Mucosa of stomach (tissue), 1 donor: ENCODE results near the gene CCDC78.
A peak's percentile ranks its signal among the peaks of the same experiment; 100 is the strongest.

Experiments used
- H3K27me3 ChIP-seq: one replicate; pipeline ENCODE4 v1.7.0; 2013; ENCODE audit warnings: mild to moderate bottlenecking, low read length; ENCODE audit not compliant: control insufficient read depth, insufficient read depth
- H3K36me3 ChIP-seq: one replicate; pipeline ENCODE4 v1.7.0; 2013; ENCODE audit warnings: low read length; ENCODE audit not compliant: control insufficient read depth, insufficient read depth
- H3K4me1 ChIP-seq: one replicate; pipeline ENCODE4 v1.7.0; 2013; ENCODE audit warnings: mild to moderate bottlenecking, low read length; ENCODE audit not compliant: control insufficient read depth, insufficient read depth
- H3K4me3 ChIP-seq: one replicate; pipeline ENCODE4 v1.7.0; 2013; ENCODE audit warnings: low read length
- H3K9ac ChIP-seq: one replicate; pipeline ENCODE4 v1.7.0; 2013; ENCODE audit warnings: mild to moderate bottlenecking, low read length, moderate library complexity
- H3K9me3 ChIP-seq: one replicate; pipeline ENCODE4 v1.7.0; 2013; ENCODE audit warnings: mild to moderate bottlenecking, low read length, moderate library complexity; ENCODE audit not compliant: control insufficient read depth
- donor health status: Pancreatic carcinoma.

The CCDC78 gene

GRCh38 chr16:684961-685696 lies 41.1 kb downstream of the CCDC78 start:
- peaks cover 15% of the 10 kb centered on the region for H3K36me3 ChIP-seq
- H3K4me3 ChIP-seq, result no peak overlapping the region
- H3K27me3 ChIP-seq, result no peaks in the 10 kb centered on the region
- peaks cover 45% of the 10 kb centered on the region for H3K4me1 ChIP-seq
- no peaks in the 10 kb centered on the region for H3K9me3 ChIP-seq
- H3K9ac ChIP-seq, result no peak overlapping the region

- Histone ChIP-seq H3K27me3 (no peaks in the 10 kb centered on the region), H3K4me1 (peaks cover 41% of the 10 kb centered on the region), H3K9ac (peak within 1 kb of the TSS; percentile 61), H3K4me3 (peak within 1 kb of the TSS; percentile 19), H3K36me3 (peaks cover 15% of the 10 kb centered on the region), H3K9me3 (no peaks in the 10 kb centered on the region)
Measured at GRCh38 chr16:684071-684794, 42.0 kb downstream of the CCDC78 start, which contains the start of gene JMJD8. Gene JMJD8, minus strand, starts transcription at chr16:684334. Its CDS starts 15 bp downstream, at chr16:684319.

GRCh38 chr16:683396-684070 lies 42.7 kb downstream of the CCDC78 start:
- Histone ChIP-seq H3K4me3 (peak overlapping the region; percentile 19), H3K4me1 (peaks cover 40% of the 10 kb centered on the region), H3K27me3 (no peaks in the 10 kb centered on the region), H3K9me3 (no peaks in the 10 kb centered on the region), H3K36me3 (peaks cover 15% of the 10 kb centered on the region), H3K9ac (peak overlapping the region; percentile 61)

DNA sequence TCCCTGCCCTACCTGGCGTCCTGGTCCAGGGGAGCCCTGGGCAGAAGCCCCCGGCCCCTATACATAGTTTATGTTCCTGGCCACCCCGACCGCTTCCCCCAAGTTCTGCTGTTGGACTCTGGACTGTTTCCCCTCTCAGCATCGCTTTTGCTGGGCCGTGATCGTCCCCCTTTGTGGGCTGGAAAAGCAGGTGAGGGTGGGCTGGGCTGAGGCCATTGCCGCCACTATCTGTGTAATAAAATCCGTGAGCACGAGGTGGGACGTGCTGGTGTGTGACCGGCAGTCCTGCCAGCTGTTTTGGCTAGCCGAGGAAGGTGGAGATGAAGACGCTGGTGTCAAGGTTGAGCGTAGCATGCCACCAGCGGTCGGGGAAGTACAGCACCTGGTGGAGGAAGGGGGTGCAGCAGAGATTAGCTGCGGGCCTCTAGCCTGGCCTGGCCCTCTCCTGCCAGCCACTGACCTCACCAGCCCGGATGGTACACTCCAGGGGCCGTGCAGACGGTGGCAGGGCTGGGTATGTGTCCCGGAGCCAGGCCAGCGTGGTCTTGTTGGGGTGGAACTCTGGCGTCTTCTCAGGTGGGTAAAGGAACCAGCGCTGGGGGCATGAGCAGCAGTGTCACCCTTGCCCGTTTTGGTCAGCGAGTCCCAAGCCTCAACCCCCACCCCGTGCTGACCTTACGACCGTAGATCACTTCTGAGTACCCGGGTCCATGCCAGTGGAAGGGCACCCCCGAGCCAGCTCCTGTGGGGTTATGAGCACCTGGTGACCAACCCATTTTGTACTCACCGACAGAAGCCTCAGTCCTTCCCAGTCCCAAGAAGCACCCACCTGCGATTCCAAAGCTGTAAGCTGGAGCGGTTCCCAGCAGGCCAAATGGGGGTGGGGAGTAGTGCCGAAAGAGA lies 43.5 kb downstream of the CCDC78 start:
- Histone ChIP-seq H3K4me3 (no peak overlapping the region), H3K4me1 (peaks cover 40% of the 10 kb centered on the region)

GRCh38 chr16:681746-682427 lies 44.4 kb downstream of the CCDC78 start:
- peaks cover 15% of the 10 kb centered on the region for H3K36me3 ChIP-seq
- H3K4me3 ChIP-seq, result no peak overlapping the region
- no peaks in the 10 kb centered on the region for H3K9me3 ChIP-seq
- no peaks in the 10 kb centered on the region for H3K27me3 ChIP-seq
- no peak overlapping the region for H3K9ac ChIP-seq
- H3K4me1 ChIP-seq, result peaks cover 48% of the 10 kb centered on the region

More for the DNA sequence above, 43.5 kb downstream of the CCDC78 start:
- no peaks in the 10 kb centered on the region for H3K27me3 ChIP-seq
- no peaks in the 10 kb centered on the region for H3K9me3 ChIP-seq
- H3K9ac ChIP-seq, result peak overlapping the region; percentile 61
- H3K36me3 ChIP-seq, result peaks cover 15% of the 10 kb centered on the region

DNA sequence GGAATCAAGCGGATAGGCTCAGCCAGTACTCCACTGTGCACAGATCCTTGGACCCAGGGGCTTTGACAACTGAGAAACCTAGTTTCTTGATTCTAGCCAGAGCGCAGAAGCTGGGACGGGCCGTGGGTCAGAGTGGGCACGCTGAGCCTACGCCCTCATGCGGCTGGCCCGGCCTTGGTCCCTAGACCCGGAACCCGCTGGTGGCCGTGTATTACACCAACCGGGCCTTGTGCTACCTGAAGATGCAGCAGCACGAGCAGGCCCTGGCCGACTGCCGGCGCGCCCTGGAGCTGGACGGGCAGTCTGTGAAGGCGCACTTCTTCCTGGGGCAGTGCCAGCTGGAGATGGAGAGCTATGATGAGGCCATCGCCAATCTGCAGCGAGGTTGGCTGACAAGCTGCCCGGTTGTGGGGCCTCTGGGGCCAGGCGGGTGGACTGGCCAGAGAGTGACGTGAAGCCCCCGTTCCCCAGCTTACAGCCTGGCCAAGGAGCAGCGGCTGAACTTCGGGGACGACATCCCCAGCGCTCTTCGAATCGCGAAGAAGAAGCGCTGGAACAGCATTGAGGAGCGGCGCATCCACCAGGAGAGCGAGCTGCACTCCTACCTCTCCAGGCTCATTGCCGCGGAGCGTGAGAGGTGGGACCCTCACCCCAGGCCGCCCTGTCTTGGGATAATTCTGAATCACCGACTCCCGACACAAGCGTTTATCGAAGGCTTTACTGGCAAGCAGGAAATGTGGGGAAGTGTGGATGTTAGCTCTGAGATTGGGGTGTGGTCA lies 45.1 kb downstream of the CCDC78 start:
- H3K4me1 ChIP-seq, result peaks cover 52% of the 10 kb centered on the region
- peaks cover 15% of the 10 kb centered on the region for H3K36me3 ChIP-seq
- H3K9ac ChIP-seq, result peak overlapping the region; percentile 76
- H3K4me3 ChIP-seq, result peak overlapping the region; percentile 41
- no peaks in the 10 kb centered on the region for H3K27me3 ChIP-seq
- H3K9me3 ChIP-seq, result no peaks in the 10 kb centered on the region

- no peaks in the 10 kb centered on the region for H3K9me3 ChIP-seq
- peak overlapping the region; percentile 41 for H3K4me3 ChIP-seq
- H3K4me1 ChIP-seq, result peaks cover 52% of the 10 kb centered on the region
- H3K9ac ChIP-seq, result peak overlapping the region; percentile 76
- no peaks in the 10 kb centered on the region for H3K27me3 ChIP-seq
- peaks cover 15% of the 10 kb centered on the region for H3K36me3 ChIP-seq
Measured at GRCh38 chr16:680625-680945, 45.7 kb downstream of the CCDC78 start.

DNA sequence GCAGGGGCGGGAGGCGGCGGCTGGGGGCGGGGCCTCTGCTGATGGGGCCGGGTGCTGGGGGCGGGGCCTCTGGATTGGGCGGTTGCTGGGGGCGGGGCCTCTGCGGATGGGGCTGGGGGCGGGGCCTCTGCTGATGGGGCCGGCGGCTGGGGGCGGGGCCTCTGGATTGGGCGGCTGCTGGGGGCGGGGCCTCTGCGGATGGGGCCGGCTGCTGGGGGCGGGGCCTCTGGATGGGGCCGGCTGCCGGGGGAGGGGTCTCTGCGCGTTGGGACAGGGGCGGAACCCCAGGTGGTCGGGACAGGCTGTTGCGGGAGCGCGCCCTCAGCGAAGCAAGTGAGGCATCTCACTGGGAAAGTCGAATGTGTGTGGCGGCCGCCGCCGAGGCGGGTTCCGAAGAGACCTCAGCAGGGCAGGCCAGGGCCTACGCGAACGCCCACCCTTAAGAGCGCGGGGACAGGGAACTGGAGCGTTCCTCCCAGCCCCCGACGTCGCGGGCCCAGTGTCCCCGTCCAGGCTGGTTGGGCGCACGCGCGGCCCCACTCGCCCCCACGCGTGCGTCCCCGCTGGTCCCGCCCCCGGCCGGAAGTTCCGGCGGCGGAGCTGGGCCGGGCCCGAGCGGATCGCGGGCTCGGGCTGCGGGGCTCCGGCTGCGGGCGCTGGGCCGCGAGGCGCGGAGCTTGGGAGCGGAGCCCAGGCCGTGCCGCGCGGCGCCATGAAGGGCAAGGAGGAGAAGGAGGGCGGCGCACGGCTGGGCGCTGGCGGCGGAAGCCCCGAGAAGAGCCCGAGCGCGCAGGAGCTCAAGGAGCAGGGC lies 46.2 kb downstream of the CCDC78 start, which contains the start of gene STUB1:
TSS of gene STUB1 (plus strand) at position 597 of the 811 bp plus-strand sequence. CDS start at position 713, 116 bp downstream.
- Histone ChIP-seq H3K4me1 (peaks cover 56% of the 10 kb centered on the region), H3K36me3 (peaks cover 15% of the 10 kb centered on the region), H3K27me3 (peaks cover 2% of the 10 kb centered on the region), H3K9ac (peak within 1 kb of the TSS; percentile 76), H3K9me3 (no peaks in the 10 kb centered on the region), H3K4me3 (peak within 1 kb of the TSS; percentile 41)

GRCh38 chr16:678858-679813 lies 47.1 kb downstream of the CCDC78 start:
- Histone ChIP-seq H3K36me3 (peaks cover 15% of the 10 kb centered on the region), H3K27me3 (peaks cover 6% of the 10 kb centered on the region), H3K9me3 (no peaks in the 10 kb centered on the region), H3K9ac (peak overlapping the region; percentile 37), H3K4me3 (no peak overlapping the region), H3K4me1 (peaks cover 63% of the 10 kb centered on the region)
